H1 (cell line): Measurements from ENCODE around the gene KRTCAP2. TPM values are rescaled to one million over a fixed set of nuclear protein-coding genes. Genes with fewer than 3 reads are reported as not detected.
A peak's percentile ranks its signal among the peaks of the same experiment; 100 is the strongest.

Experiments
- CTCF ChIA-PET: fragments of 300-600 bp; sonication (Branson Sonifier 250); formaldehyde crosslinking; loops from one replicate; lab custom pipeline; 2021; ENCODE audit not compliant: partially characterized antibody; lab: Charles Lee
- POLR2A ChIA-PET: fragments of 300-600 bp; sonication (Branson Sonifier 250); formaldehyde crosslinking; loops from one replicate; lab custom pipeline; 2021; ENCODE audit warnings: inconsistent platforms; ENCODE audit not compliant: partially characterized antibody; lab: Charles Lee
- DNase-seq, 2 experiments: peaks; one replicate each; pipeline versions ENCODE4 v3.0.0 to v3.0.0-alpha.2; 2010 to 2022; ENCODE audit warnings: low spot score in 2 of 2, low read depth in 1 of 2, mixed read lengths in 1 of 2
- FAIRE-seq: peaks from 2 replicates; lab custom pipeline; 2011; peaks lifted over from hg19 to GRCh38; lab: Jason Lieb, UNC
- H2AFZ ChIP-seq: 2 replicates; pipeline ENCODE4 v1.8.1; 2012; ENCODE audit warnings: low read length, inconsistent platforms
- H2AK5ac ChIP-seq: 2 replicates; pipeline ENCODE4 v1.6.1; 2013; ENCODE audit warnings: low read depth, low read length
- H2BK120ac ChIP-seq: replicated peaks from 2 replicates; pipeline ENCODE3; 2013; ENCODE audit warnings: low read depth, low read length, inconsistent platforms
- H2BK12ac ChIP-seq: 2 replicates; pipeline ENCODE4 v1.6.1; 2013; ENCODE audit warnings: low read depth, low read length
- H2BK15ac ChIP-seq: 2 replicates; pipeline ENCODE4 v1.6.1; 2013; ENCODE audit warnings: low read length
- H2BK20ac ChIP-seq: 2 replicates; pipeline ENCODE4 v1.6.1; 2013; ENCODE audit warnings: low read length
- H2BK5ac ChIP-seq: 2 replicates; pipeline ENCODE4 v1.6.1; 2013; ENCODE audit warnings: low read depth, low read length
- H3K14ac ChIP-seq: 2 replicates; pipeline ENCODE4 v1.6.1; 2013; ENCODE audit warnings: inconsistent platforms; ENCODE audit not compliant: insufficient read length
- H3K18ac ChIP-seq: 2 replicates; pipeline ENCODE4 v1.6.1; 2013; ENCODE audit warnings: low read length; ENCODE audit errors: extremely low read depth
- H3K23ac ChIP-seq: 2 replicates; pipeline ENCODE4 v1.6.1; 2013; ENCODE audit warnings: inconsistent platforms; ENCODE audit not compliant: insufficient read length
- H3K23me2 ChIP-seq: 2 replicates; pipeline ENCODE4 v1.6.1; 2013; ENCODE audit warnings: low read depth, low read length
- H3K27ac ChIP-seq: 2 replicates; pipeline ENCODE4 v1.6.1; 2011; ENCODE audit warnings: low read depth, low read length, inconsistent platforms
- H3K27me3 ChIP-seq, 4 experiments: replicated peaks in 1 of 4; 1 replicate in 1 of 4; 2 replicates in 3 of 4; pipeline versions ENCODE4 v1.6.1 to v1.8.1; 2011 to 2013; ENCODE audit warnings: low read length in 3 of 4, mild to moderate bottlenecking in 3 of 4, inconsistent platforms in 2 of 4, mixed read lengths in 2 of 4, moderate library complexity in 1 of 4; ENCODE audit not compliant: control insufficient read depth in 3 of 4, insufficient read depth in 3 of 4; ENCODE audit errors: extremely low read depth in 1 of 4
- H3K36me3 ChIP-seq, 4 experiments: 2 replicates each; pipeline versions ENCODE4 v1.6.1 to v1.8.1; 2011 to 2013; ENCODE audit warnings: mild to moderate bottlenecking in 4 of 4, low read length in 3 of 4, moderate library complexity in 2 of 4, control low read depth in 1 of 4, inconsistent platforms in 1 of 4; ENCODE audit not compliant: insufficient read depth in 4 of 4, control insufficient read depth in 2 of 4
- H3K4ac ChIP-seq: replicated peaks from 2 replicates; pipeline ENCODE3; 2013; ENCODE audit warnings: low read length, low read depth, mixed read lengths, inconsistent platforms; ENCODE audit not compliant: insufficient read length
- H3K4me1 ChIP-seq, 4 experiments: replicated peaks in 1 of 4; 1 replicate in 1 of 4; 2 replicates in 3 of 4; pipeline versions ENCODE4 v1.6.1 to v1.8.1; 2011 to 2013; ENCODE audit warnings: low read length in 3 of 4, inconsistent platforms in 2 of 4, mixed read lengths in 1 of 4; ENCODE audit not compliant: insufficient read depth in 4 of 4, control insufficient read depth in 3 of 4
- H3K4me2 ChIP-seq, 2 experiments: 2 replicates each; pipeline versions ENCODE4 v1.6.1 to v1.8.1; 2011 to 2013; ENCODE audit warnings: low read depth in 2 of 2, low read length in 2 of 2, control low read depth in 1 of 2, inconsistent platforms in 1 of 2, mild to moderate bottlenecking in 1 of 2; ENCODE audit not compliant: insufficient read depth in 1 of 2
- H3K4me3 ChIP-seq, 4 experiments: fragments of 200-600, 300-600 bp in 1 of 4; sonication (generic), shearing (Covaris generic), sonication (Bioruptor Twin) in 1 of 4; 2 replicates each; pipeline versions ENCODE4 v1.5.1 to v1.8.1; 2011 to 2016; ENCODE audit warnings: low read length in 4 of 4, low read depth in 3 of 4, control low read depth in 2 of 4, inconsistent platforms in 2 of 4, mild to moderate bottlenecking in 2 of 4, mixed read lengths in 1 of 4, moderate library complexity in 1 of 4; ENCODE audit not compliant: insufficient read depth in 2 of 4; ENCODE audit errors: extremely low read depth in 1 of 4
- H3K56ac ChIP-seq: replicated peaks from 2 replicates; pipeline ENCODE3; 2013; ENCODE audit warnings: low read depth, mild to moderate bottlenecking, mixed read lengths, low read length, inconsistent platforms; ENCODE audit not compliant: insufficient read length
- H3K79me1 ChIP-seq: 2 replicates; pipeline ENCODE4 v1.6.1; 2013; ENCODE audit warnings: low read depth, low read length, control low read depth
- H3K79me2 ChIP-seq, 2 experiments: 2 replicates each; pipeline versions ENCODE4 v1.6.1 to v1.8.1; 2012 to 2013; ENCODE audit warnings: low read length in 2 of 2, mild to moderate bottlenecking in 2 of 2, inconsistent platforms in 1 of 2; ENCODE audit not compliant: insufficient read depth in 2 of 2, control insufficient read depth in 1 of 2
- H3K9ac ChIP-seq, 4 experiments: replicated peaks in 1 of 4; 1 replicate in 1 of 4; 2 replicates in 3 of 4; pipeline versions ENCODE4 v1.6.1 to v1.8.1; 2011 to 2013; ENCODE audit warnings: low read depth in 3 of 4, low read length in 3 of 4, control low read depth in 2 of 4, mild to moderate bottlenecking in 2 of 4, moderate library complexity in 2 of 4, inconsistent platforms in 1 of 4; ENCODE audit errors: extremely low read depth in 1 of 4
- H3K9me3 ChIP-seq, 2 experiments: 2 replicates each; pipeline versions ENCODE4 v1.6.1 to v1.8.1; 2012 to 2013; ENCODE audit warnings: mild to moderate bottlenecking in 2 of 2, moderate library complexity in 2 of 2, control low read depth in 1 of 2, inconsistent platforms in 1 of 2, low read depth in 1 of 2, low read length in 1 of 2, mixed read lengths in 1 of 2; ENCODE audit not compliant: insufficient read depth in 2 of 2
- H4K20me1 ChIP-seq, 2 experiments: replicated peaks in 1 of 2; 2 replicates each; pipeline versions ENCODE3 to v1.8.1; 2011 to 2013; ENCODE audit warnings: inconsistent platforms in 2 of 2, low read length in 2 of 2, mild to moderate bottlenecking in 1 of 2; ENCODE audit not compliant: insufficient read depth in 2 of 2, control insufficient read depth in 1 of 2
- H4K5ac ChIP-seq: 2 replicates; pipeline ENCODE4 v1.6.1; 2013; ENCODE audit warnings: low read length, low read depth, mixed read lengths, inconsistent platforms; ENCODE audit not compliant: insufficient read length
- H4K8ac ChIP-seq: 2 replicates; pipeline ENCODE4 v1.8.0; 2013; ENCODE audit warnings: mild to moderate bottlenecking, moderate library complexity, low read length, inconsistent platforms; ENCODE audit not compliant: insufficient read depth; ENCODE audit errors: extremely low read depth
- H4K91ac ChIP-seq: replicated peaks from 2 replicates; pipeline ENCODE3; 2013; ENCODE audit warnings: low read length, mixed read lengths, inconsistent platforms; ENCODE audit not compliant: insufficient read length
- CHD2 ChIP-seq: IDR thresholded peaks from 2 replicates; pipeline ENCODE4 v1.6.1; 2012; ENCODE audit warnings: low read length, improper control_type of control experiment
- WGBS, 2 experiments: shearing (Covaris generic) in 1 of 2; methylation state at CpG; one replicate each; pipeline versions ENCODE4 v1.1.6 to v1.1.7; 2013 to 2015; ENCODE audit warnings: low lambda C conversion rate in 2 of 2, mixed read lengths in 2 of 2, inconsistent platforms in 1 of 2, low coverage in 1 of 2, missing lambda C conversion rate in 1 of 2; ENCODE audit not compliant: insufficient replicate concordance in 2 of 2, insufficient coverage in 1 of 2, insufficient read length in 1 of 2; ENCODE audit errors: extremely low coverage in 1 of 2, missing lambda C conversion rate in 1 of 2; 5-methylcytosine and 5-hydroxymethylcytosine counted together
- polyA plus RNA-seq, 7 experiments: library from polyadenylated mRNA; depleted of rRNA in 3 of 7; stranded (reverse) in 5 of 7; unstranded in 2 of 7; fragments of >200 nt in 5 of 7; fragments of 200-250 nt in 2 of 7; gene quantifications; 1 replicate in 5 of 7; 2 replicates in 1 of 7; 4 replicates in 1 of 7; pipeline versions ENCODE4 v1.2.1 to v1.2.3, GENCODE V29; 2011 to 2013; ENCODE audit warnings: missing spikeins in 2 of 7, mixed read lengths in 2 of 7
- total RNA-seq: library from RNA; stranded (reverse); fragmentation: NEBNext Ultra II Directional; extraction: Animal tissue kit (Norgen Biotek cat#: 25700); gene quantifications from 2 replicates; pipeline ENCODE4 v1.2.1, GENCODE V29; 2021

KRTCAP2 gene
- total and polyA plus RNA-seq, 2 of the 8 experiments (the other 6 are each of a cell fraction or from before 2014, with no cell fraction given) = 146 to 317 TPM

- Histone ChIP-seq H3K4me3 (peak overlapping the region; percentile 7 to 62 (median 14); a peak in 5 of 8 replicates), H4K8ac (peak overlapping the region; percentile 53), H4K5ac (peak overlapping the region; percentile 49), H3K9ac (peak overlapping the region in 1 of 4 experiments; percentile 4; a peak in 3 of 7 replicates), H4K91ac (peak overlapping the region; percentile 75), H2AFZ (no peak overlapping the region), H3K4me2 (peak overlapping the region; percentile 94 to 97), H2BK20ac (no peak overlapping the region), H2AK5ac (no peak overlapping the region), H4K20me1 (no peaks in the 10 kb centered on the region), H3K79me2 (no peaks in the 10 kb centered on the region), H2BK120ac (peak overlapping the region; percentile 31), H3K56ac (no peak overlapping the region), H3K14ac (no peak overlapping the region), H3K36me3 (peaks cover 0 to 4% (median under 1%) of the 10 kb centered on the region in 4 experiments; a peak in 2 of 8 replicates), H3K9me3 (no peaks in the 10 kb centered on the region), H3K23ac (no peak overlapping the region), H2BK12ac (peak overlapping the region; percentile 96; the same call in 1 of the 2 replicates), H2BK5ac (0 out of 2 replicates have a peak overlapping the region, but pooled peaks have one; percentile 85), H3K27me3 (peaks cover 25 to 37% (median 32%) of the 10 kb centered on the region in 4 experiments), H3K4ac (peak overlapping the region; percentile 46), H2BK15ac (no peak overlapping the region), H3K23me2 (peaks cover 33% of the 10 kb centered on the region), H3K27ac (no peak overlapping the region), H3K4me1 (peaks cover 16 to 60% (median 33%) of the 10 kb centered on the region in 4 experiments), H3K18ac (no peak overlapping the region), H3K79me1 (no peaks in the 10 kb centered on the region)
- ChIA-PET CTCF (interaction anchor here (0.8 to 14.2 kb wide), 9 partner anchors 13 to 74 kb away, joined by 3 to 187 read pairs (median 5); partner anchors contain the start of genes KRTCAP2 and TRIM46), POLR2A (interaction anchor here (0.9 to 3.1 kb wide), 13 partner anchors 8 to 126 kb away, joined by 3 to 24 read pairs (median 4); partner anchors contain the start of genes ADAM15, EFNA3, KRTCAP2 and TRIM46)
- DNase-seq (no peak), FAIRE-seq (no peak)
- 34% methylated on average over 6 of the region's 6 CpGs; no CpG with 5 or more reads in 1 of the 2 experiments for WGBS, 2 experiments
- TF ChIP-seq CHD2 = 0 out of 2 replicates have a peak, but pooled peaks have one; percentile 4
These were observed 42.7 kb downstream of the KRTCAP2 start for GRCh38 chr1:155130272-155131006.
